ENCODE measurements around the gene CFAP58.

The CFAP58 gene

DNA sequence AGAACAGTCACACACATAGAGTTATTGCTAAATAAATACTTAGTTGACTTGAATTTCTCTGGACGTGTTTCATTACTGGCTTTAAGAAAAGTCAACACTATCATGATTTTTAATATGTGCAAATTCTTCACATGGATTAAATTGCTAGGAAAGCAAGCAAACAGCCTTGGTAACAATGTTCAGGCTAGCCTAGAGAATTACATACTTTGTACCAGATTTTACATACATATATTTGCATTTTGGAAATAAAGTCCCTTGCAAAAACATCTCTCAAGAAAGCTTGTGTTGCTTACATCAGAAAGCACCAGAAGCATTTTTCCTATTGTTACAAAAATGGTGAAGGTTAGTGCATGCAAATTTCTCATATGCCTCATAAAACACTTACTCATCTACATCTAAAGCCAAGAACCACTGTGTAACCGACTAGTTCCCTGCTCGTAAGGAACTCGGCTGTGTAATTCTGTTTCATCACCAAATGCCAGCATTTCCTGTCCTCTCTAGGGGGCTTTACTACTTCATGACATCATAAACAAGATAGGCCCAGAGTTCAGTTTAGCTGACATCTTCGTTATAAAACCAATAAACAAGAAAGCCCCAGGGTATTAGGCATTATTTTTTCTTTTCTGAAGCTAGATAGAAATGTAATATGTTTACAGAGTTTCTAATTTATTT lies 87.8 kb downstream of the CFAP58 start:
- no peak overlapping the region for H3K4me3 ChIP-seq (ENCODE audit: low read depth, low read length)
- H3K9me3 ChIP-seq (ENCODE audit: control insufficient read depth, insufficient read depth, low read depth, low read length) = no peaks in the 10 kb centered on the region
- peaks cover 3% of the 10 kb centered on the region; the same call in 1 of the 2 replicates for H3K4me1 ChIP-seq (ENCODE audit: control insufficient read depth, insufficient read depth, low read length)
- no peaks in the 10 kb centered on the region for H3K36me3 ChIP-seq (ENCODE audit: control insufficient read depth, insufficient read depth, low read length)
- no peaks in the 10 kb centered on the region for H3K27me3 ChIP-seq (ENCODE audit: control insufficient read depth, insufficient read depth, low read length)
- no peak overlapping the region for H3K27ac ChIP-seq (ENCODE audit: low read depth, low read length)
- no peak overlapping the region for H3K9ac ChIP-seq (ENCODE audit: low read length)

DNA sequence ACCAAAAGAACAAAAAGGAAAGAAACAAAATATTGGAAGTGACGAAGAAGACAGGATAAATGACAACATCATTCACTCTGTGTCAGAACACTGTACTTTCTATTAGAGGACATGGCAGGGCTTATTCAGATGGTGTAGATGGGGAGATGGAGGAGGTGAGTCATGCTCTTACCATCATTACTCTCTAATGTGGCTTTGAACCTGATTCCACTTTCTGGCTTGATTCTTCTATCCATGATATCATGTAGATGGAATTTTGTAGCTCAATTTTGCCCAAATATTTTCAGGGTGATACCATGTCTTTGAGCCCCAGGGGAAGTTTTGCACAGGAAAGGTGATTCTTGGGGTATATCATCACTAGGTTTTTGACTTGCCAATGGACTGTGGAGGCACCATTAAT lies 91.7 kb downstream of the CFAP58 start:
- H3K27ac ChIP-seq (ENCODE audit: low read depth, low read length) = no peak overlapping the region
- H3K9me3 ChIP-seq (ENCODE audit: control insufficient read depth, insufficient read depth, low read depth, low read length) = no peaks in the 10 kb centered on the region
- H3K36me3 ChIP-seq (ENCODE audit: control insufficient read depth, insufficient read depth, low read length) = no peaks in the 10 kb centered on the region
- no peak overlapping the region for H3K9ac ChIP-seq (ENCODE audit: low read length)
- H3K27me3 ChIP-seq (ENCODE audit: control insufficient read depth, insufficient read depth, low read length) = no peaks in the 10 kb centered on the region
- H3K4me1 ChIP-seq (ENCODE audit: control insufficient read depth, insufficient read depth, low read length) = peaks cover 3% of the 10 kb centered on the region; the same call in 1 of the 2 replicates
- no peak overlapping the region for H3K4me3 ChIP-seq (ENCODE audit: low read depth, low read length)

DNA sequence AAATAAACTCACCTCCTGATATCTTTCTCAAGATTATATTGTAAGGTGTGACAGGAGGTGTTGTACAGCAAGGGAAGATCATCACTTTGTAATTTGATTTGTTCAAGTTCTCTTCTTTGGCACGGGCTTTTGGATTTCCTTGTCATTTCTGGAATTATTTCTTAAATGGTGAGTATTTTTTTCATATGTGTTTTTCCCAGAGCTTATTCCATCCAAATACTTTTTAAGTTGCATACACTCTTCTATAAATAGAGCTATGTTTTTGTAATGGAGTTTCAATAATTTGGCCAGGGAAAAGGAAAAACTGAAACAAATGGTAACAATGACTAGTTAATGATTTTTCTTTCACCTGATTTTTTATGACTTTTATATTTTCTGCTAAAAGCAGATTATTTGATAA lies 92.5 kb downstream of the CFAP58 start:
- Histone ChIP-seq H3K27ac (ENCODE audit: low read depth, low read length) (no peak overlapping the region), H3K36me3 (ENCODE audit: control insufficient read depth, insufficient read depth, low read length) (no peaks in the 10 kb centered on the region), H3K27me3 (ENCODE audit: control insufficient read depth, insufficient read depth, low read length) (no peaks in the 10 kb centered on the region), H3K9me3 (ENCODE audit: control insufficient read depth, insufficient read depth, low read depth, low read length) (no peaks in the 10 kb centered on the region), H3K4me1 (ENCODE audit: control insufficient read depth, insufficient read depth, low read length) (peaks cover 3% of the 10 kb centered on the region; the same call in 1 of the 2 replicates), H3K9ac (ENCODE audit: low read length) (no peak overlapping the region), H3K4me3 (ENCODE audit: low read depth, low read length) (no peak overlapping the region)

DNA sequence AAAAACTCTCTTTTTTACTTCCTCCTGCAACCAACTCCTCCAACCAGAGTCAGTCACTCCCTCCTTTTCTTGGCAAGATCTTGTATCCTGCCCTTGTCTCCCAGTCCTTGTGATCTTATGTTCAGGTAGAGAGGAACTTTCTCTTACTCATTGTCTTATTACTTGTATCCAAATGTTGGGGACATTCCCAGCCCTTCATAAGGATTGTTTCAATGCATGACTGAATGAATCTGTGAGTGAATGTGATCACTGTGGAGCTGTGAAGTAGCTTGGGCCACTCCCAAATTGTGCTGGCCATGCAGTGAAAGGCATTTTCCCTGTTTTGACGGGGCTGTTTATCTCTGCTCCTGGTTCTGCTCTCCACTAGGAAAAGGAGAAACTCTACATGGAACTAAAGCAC lies 93.7 kb downstream of the CFAP58 start:
- no peak overlapping the region for H3K27ac ChIP-seq (ENCODE audit: low read depth, low read length)
- no peak overlapping the region for H3K4me3 ChIP-seq (ENCODE audit: low read depth, low read length)
- no peak overlapping the region for H3K9ac ChIP-seq (ENCODE audit: low read length)

DNA sequence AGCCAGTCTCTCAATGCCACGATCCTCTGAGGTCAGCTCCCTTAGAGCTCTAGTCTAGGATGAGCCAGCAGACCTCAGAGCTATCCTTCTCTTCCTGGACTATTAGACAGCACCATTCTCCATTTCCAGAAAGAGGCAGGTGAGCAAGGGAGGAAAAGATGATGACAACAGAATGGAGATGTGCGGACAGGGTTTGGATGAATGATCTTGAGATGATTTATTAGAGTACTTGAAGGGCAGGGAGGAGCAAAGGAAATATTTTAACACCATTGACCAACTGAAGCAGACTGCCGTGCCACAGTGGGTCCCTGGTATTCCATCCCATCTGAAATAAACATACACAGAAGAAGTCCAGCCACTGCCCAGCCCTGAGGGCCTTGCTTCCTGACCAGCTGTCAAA lies 94.3 kb downstream of the CFAP58 start:
- Histone ChIP-seq H3K4me3 (ENCODE audit: low read depth, low read length) (no peak overlapping the region), H3K9ac (ENCODE audit: low read length) (no peak overlapping the region), H3K9me3 (ENCODE audit: control insufficient read depth, insufficient read depth, low read depth, low read length) (no peaks in the 10 kb centered on the region), H3K27me3 (ENCODE audit: control insufficient read depth, insufficient read depth, low read length) (no peaks in the 10 kb centered on the region), H3K4me1 (ENCODE audit: control insufficient read depth, insufficient read depth, low read length) (no peaks in the 10 kb centered on the region), H3K36me3 (ENCODE audit: control insufficient read depth, insufficient read depth, low read length) (no peaks in the 10 kb centered on the region), H3K27ac (ENCODE audit: low read depth, low read length) (no peak overlapping the region)

More for the DNA sequence above, 93.7 kb downstream of the CFAP58 start:
- H3K36me3 ChIP-seq (ENCODE audit: control insufficient read depth, insufficient read depth, low read length) = no peaks in the 10 kb centered on the region
- no peaks in the 10 kb centered on the region for H3K4me1 ChIP-seq (ENCODE audit: control insufficient read depth, insufficient read depth, low read length)
- no peaks in the 10 kb centered on the region for H3K27me3 ChIP-seq (ENCODE audit: control insufficient read depth, insufficient read depth, low read length)
- no peaks in the 10 kb centered on the region for H3K9me3 ChIP-seq (ENCODE audit: control insufficient read depth, insufficient read depth, low read depth, low read length)

DNA sequence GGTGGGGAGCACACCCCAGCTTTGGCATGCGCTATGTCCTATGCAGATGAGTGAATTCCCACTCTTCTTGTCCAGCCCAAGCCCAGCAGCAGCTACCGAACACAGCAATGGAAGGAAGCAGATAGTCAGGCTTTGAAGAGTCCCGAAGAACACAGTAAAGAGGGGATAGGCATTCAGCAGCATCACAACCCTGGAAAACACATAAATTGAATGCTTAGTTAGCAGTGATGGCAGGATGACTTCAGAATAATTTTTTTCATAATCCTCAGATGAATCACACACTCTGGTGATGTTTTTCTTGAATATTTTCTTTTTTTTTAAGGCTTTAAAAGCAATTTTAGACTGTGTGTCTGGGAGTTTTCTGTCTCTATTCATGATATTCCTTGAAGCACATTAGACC lies 95.8 kb downstream of the CFAP58 start:
- Histone ChIP-seq H3K36me3 (ENCODE audit: control insufficient read depth, insufficient read depth, low read length) (no peaks in the 10 kb centered on the region), H3K27me3 (ENCODE audit: control insufficient read depth, insufficient read depth, low read length) (no peaks in the 10 kb centered on the region), H3K9ac (ENCODE audit: low read length) (no peak overlapping the region), H3K27ac (ENCODE audit: low read depth, low read length) (no peak overlapping the region), H3K9me3 (ENCODE audit: control insufficient read depth, insufficient read depth, low read depth, low read length) (no peaks in the 10 kb centered on the region), H3K4me3 (ENCODE audit: low read depth, low read length) (no peak overlapping the region), H3K4me1 (ENCODE audit: control insufficient read depth, insufficient read depth, low read length) (no peaks in the 10 kb centered on the region)

DNA sequence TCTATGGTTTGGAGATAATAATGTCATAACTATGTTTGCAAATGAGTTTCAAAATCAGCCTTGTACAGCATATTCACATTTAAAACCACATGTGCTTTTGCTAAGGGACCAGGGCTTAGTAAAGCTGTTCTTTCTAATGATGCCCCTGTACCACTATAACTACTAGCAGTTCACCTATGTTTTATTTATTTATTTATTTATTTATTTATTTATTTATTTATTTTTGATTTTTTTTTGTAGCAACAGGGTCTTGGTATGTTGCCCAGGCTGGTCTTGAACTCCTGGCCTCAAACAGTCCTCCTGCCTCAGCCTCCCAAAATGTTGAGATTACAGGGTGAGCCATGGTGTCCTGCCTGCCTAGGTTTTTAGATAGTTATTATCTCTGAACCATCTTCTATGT lies 96.9 kb downstream of the CFAP58 start:
- H3K9ac ChIP-seq (ENCODE audit: low read length) = no peak overlapping the region
- no peaks in the 10 kb centered on the region for H3K4me1 ChIP-seq (ENCODE audit: control insufficient read depth, insufficient read depth, low read length)
- no peak overlapping the region for H3K27ac ChIP-seq (ENCODE audit: low read depth, low read length)
- H3K4me3 ChIP-seq (ENCODE audit: low read depth, low read length) = no peak overlapping the region
- H3K27me3 ChIP-seq (ENCODE audit: control insufficient read depth, insufficient read depth, low read length) = no peaks in the 10 kb centered on the region
- H3K9me3 ChIP-seq (ENCODE audit: control insufficient read depth, insufficient read depth, low read depth, low read length) = no peaks in the 10 kb centered on the region
- no peaks in the 10 kb centered on the region for H3K36me3 ChIP-seq (ENCODE audit: control insufficient read depth, insufficient read depth, low read length)

DNA sequence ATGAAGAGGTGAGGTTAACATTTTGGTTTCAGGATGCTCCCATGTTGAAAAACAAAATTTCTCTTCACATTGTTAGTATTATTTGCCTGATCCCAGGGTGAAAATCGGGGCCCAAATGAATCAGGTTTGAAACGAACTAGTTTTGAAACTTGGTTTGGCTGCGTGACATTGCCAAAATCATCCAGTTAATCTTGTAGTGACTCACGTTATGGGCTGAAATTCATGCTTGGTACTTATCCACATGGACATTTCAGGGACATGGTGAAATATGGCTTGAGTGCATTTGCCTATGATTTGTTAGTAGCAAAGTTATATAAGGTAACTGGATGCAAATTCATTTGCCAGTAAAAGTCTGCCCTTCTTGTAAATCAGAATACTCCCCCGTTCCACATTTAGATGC lies 97.3 kb downstream of the CFAP58 start:
- H3K4me1 ChIP-seq (ENCODE audit: control insufficient read depth, insufficient read depth, low read length) = no peaks in the 10 kb centered on the region
- no peak overlapping the region for H3K4me3 ChIP-seq (ENCODE audit: low read depth, low read length)

DNA sequence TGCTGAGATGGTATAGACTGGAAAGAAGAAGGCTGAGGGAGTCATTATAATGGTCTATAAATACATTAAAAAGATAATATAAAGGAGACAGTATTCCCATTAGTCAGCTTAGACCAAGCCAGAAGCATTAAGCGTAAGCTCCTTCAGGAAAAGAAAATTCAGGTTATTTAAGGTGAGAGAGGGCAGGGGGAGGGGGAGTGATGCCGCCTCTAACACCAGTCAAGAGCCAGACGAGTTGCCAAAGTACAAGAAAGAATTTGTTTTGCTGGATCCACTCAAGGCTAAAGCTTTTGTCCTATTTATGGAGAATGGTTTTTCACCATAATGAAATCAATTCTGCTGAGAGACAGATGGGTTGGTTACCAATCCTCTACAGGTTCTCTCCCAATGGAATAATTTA lies 99.3 kb downstream of the CFAP58 start:
- Histone ChIP-seq H3K4me3 (ENCODE audit: low read depth, low read length) (no peak overlapping the region), H3K27ac (ENCODE audit: low read depth, low read length) (no peak overlapping the region), H3K36me3 (ENCODE audit: control insufficient read depth, insufficient read depth, low read length) (no peaks in the 10 kb centered on the region), H3K9ac (ENCODE audit: low read length) (no peak overlapping the region), H3K4me1 (ENCODE audit: control insufficient read depth, insufficient read depth, low read length) (no peaks in the 10 kb centered on the region), H3K27me3 (ENCODE audit: control insufficient read depth, insufficient read depth, low read length) (no peaks in the 10 kb centered on the region), H3K9me3 (ENCODE audit: control insufficient read depth, insufficient read depth, low read depth, low read length) (no peaks in the 10 kb centered on the region)

More for the DNA sequence above, 97.3 kb downstream of the CFAP58 start:
- H3K9me3 ChIP-seq (ENCODE audit: control insufficient read depth, insufficient read depth, low read depth, low read length) = no peaks in the 10 kb centered on the region
- no peak overlapping the region for H3K27ac ChIP-seq (ENCODE audit: low read depth, low read length)
- no peaks in the 10 kb centered on the region for H3K36me3 ChIP-seq (ENCODE audit: control insufficient read depth, insufficient read depth, low read length)
- H3K27me3 ChIP-seq (ENCODE audit: control insufficient read depth, insufficient read depth, low read length) = no peaks in the 10 kb centered on the region
- H3K9ac ChIP-seq (ENCODE audit: low read length) = no peak overlapping the region

DNA sequence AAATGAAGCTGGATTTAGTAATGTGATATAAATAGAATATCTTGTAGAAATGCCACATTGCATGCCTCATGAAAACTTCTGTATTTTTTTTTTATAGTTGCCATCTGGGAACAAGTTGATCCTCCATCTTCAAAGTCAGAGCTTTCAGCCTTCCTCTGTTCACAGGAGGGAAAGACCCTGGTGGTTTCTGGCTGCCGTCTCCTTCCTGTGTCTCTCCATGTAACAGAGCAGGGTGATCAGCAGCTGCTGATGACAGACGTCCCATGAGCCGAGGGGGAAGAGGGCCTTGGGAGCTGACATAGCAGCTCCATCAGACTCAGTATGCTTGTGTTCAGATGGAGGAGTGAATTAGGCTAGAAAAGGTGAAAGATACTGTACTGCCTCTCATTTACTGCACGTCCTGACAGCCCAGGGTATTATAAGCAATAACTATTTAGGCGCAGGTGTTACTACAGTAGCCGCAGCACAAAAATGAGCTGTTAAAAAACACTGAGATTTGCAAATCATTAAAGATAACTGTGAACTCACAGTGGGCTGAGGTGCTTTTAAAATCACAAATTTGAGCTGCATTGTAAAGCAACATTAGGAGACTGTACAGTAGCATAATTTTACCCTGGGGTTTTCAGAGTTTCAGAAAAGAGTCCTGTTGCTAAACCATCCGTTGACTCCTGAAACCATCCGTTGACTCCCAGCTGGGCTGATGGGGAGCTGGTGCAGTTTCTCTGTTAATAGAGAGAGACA lies 103.3 kb downstream of the CFAP58 start:
- Histone ChIP-seq H3K36me3 (ENCODE audit: control insufficient read depth, insufficient read depth, low read length) (no peaks in the 10 kb centered on the region), H3K4me1 (ENCODE audit: control insufficient read depth, insufficient read depth, low read length) (no peaks in the 10 kb centered on the region), H3K9ac (ENCODE audit: low read length) (no peak overlapping the region), H3K9me3 (ENCODE audit: control insufficient read depth, insufficient read depth, low read depth, low read length) (no peaks in the 10 kb centered on the region), H3K4me3 (ENCODE audit: low read depth, low read length) (no peak overlapping the region), H3K27ac (ENCODE audit: low read depth, low read length) (no peak overlapping the region), H3K27me3 (ENCODE audit: control insufficient read depth, insufficient read depth, low read length) (no peaks in the 10 kb centered on the region)

DNA sequence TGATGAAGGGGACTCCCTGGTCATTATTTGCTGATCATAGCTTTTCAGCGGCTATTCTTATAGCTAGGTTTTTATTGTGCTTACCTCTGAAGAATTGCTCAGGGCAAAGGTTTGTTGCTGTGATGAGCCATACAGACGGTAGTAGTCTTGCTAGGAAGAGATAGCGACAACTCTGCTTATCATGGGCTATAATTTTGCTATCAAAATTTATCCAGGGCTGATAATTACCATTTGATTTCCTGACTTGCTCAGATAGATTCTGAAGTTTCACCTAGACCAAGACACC lies 103.9 kb downstream of the CFAP58 start:
- no peak overlapping the region for H3K27ac ChIP-seq (ENCODE audit: low read depth, low read length)

More for the DNA sequence above, 103.9 kb downstream of the CFAP58 start:
- no peak overlapping the region for H3K4me3 ChIP-seq (ENCODE audit: low read depth, low read length)
- H3K27me3 ChIP-seq (ENCODE audit: control insufficient read depth, insufficient read depth, low read length) = no peaks in the 10 kb centered on the region
- no peaks in the 10 kb centered on the region for H3K9me3 ChIP-seq (ENCODE audit: control insufficient read depth, insufficient read depth, low read depth, low read length)
- no peaks in the 10 kb centered on the region for H3K4me1 ChIP-seq (ENCODE audit: control insufficient read depth, insufficient read depth, low read length)
- no peaks in the 10 kb centered on the region for H3K36me3 ChIP-seq (ENCODE audit: control insufficient read depth, insufficient read depth, low read length)
- H3K9ac ChIP-seq (ENCODE audit: low read length) = no peak overlapping the region
